Endodermal cell (in vitro differentiated cells): ENCODE results near the gene GRIN2A. TPM values are rescaled to one million over a fixed set of nuclear protein-coding genes. Genes with fewer than 3 reads are reported as not detected.

ENCODE experiments used
- DNase-seq: peaks from one replicate; pipeline ENCODE4 v3.0.0-alpha.2; 2017
- H3K27ac ChIP-seq: 2 replicates; pipeline ENCODE4 v1.5.1; 2013; ENCODE audit warnings: mild to moderate bottlenecking, low read depth, low read length, moderate library complexity
- H3K27me3 ChIP-seq: 2 replicates; pipeline ENCODE4 v1.6.1; 2013; ENCODE audit warnings: mild to moderate bottlenecking, low read length, moderate library complexity; ENCODE audit not compliant: insufficient read depth, control insufficient read depth, poor library complexity, severe bottlenecking
- H3K36me3 ChIP-seq: 2 replicates; pipeline ENCODE4 v1.7.0; 2013; ENCODE audit warnings: mild to moderate bottlenecking, low read length, moderate library complexity; ENCODE audit not compliant: control insufficient read depth, insufficient read depth
- H3K4me1 ChIP-seq: one replicate; pipeline ENCODE4 v1.7.0; 2013; ENCODE audit warnings: low read length; ENCODE audit not compliant: control insufficient read depth, insufficient read depth
- H3K4me3 ChIP-seq: 2 replicates; pipeline ENCODE4 v1.5.1; 2013; ENCODE audit warnings: mild to moderate bottlenecking, low read length, moderate library complexity
- H3K9ac ChIP-seq: 2 replicates; pipeline ENCODE4 v1.6.1; 2013; ENCODE audit warnings: mild to moderate bottlenecking, low read length, moderate library complexity; ENCODE audit not compliant: poor library complexity, severe bottlenecking; ENCODE audit errors: extremely low read depth
- H3K9me3 ChIP-seq: 2 replicates; pipeline ENCODE4 v1.6.1; 2013; ENCODE audit warnings: mild to moderate bottlenecking, low read length, moderate library complexity; ENCODE audit not compliant: control insufficient read depth
- H3K27ac Mint-ChIP-seq: 2 replicates; pipeline ENCODE4 v1.8.0; 2020; ENCODE audit warnings: mixed read lengths
- H3K27me3 Mint-ChIP-seq: 2 replicates; pipeline ENCODE4 v1.8.0; 2021; ENCODE audit warnings: mild to moderate bottlenecking, mixed read lengths; ENCODE audit not compliant: insufficient read depth
- H3K36me3 Mint-ChIP-seq: 2 replicates; pipeline ENCODE4 v1.8.0; 2020; ENCODE audit warnings: low read depth, mixed read lengths
- H3K4me1 Mint-ChIP-seq: 2 replicates; pipeline ENCODE4 v1.8.0; 2020; ENCODE audit warnings: mixed read lengths
- H3K4me3 Mint-ChIP-seq: 2 replicates; pipeline ENCODE4 v1.8.0; 2020; ENCODE audit warnings: mild to moderate bottlenecking, moderate library complexity, mixed read lengths
- H3K9me3 Mint-ChIP-seq: 2 replicates; pipeline ENCODE4 v1.8.0; 2020; ENCODE audit warnings: mild to moderate bottlenecking, mixed read lengths
- CTCF ChIP-seq: fragments of 200-600 bp; sonication (generic); conservative IDR thresholded peaks from 2 replicates; pipeline ENCODE4 v1.5.0; 2021; ENCODE audit warnings: antibody characterized with exemption, mild to moderate bottlenecking
- WGBS, 2 experiments: methylation state at CpG; one replicate each; pipeline versions ENCODE4 v1.1.5 to v1.1.7; 2013; ENCODE audit warnings: missing lambda C conversion rate in 2 of 2, mixed read lengths in 1 of 2; ENCODE audit not compliant: insufficient coverage in 1 of 2, insufficient read length in 1 of 2; 5-methylcytosine and 5-hydroxymethylcytosine counted together
- total RNA-seq, 2 donors: library from RNA; stranded (reverse); fragmentation: NEBNext Ultra II Directional in 1 of 2; extraction: Animal tissue kit (Norgen Biotek cat#: 25700) in 1 of 2; gene quantifications; 2 replicates in 1 of 2; 3 replicates in 1 of 2; pipeline ENCODE4 v1.2.1, GENCODE V29; 2021

GRIN2A gene
- total RNA-seq, 2 donors from 2014 or later = 1.2 TPM

DNA sequence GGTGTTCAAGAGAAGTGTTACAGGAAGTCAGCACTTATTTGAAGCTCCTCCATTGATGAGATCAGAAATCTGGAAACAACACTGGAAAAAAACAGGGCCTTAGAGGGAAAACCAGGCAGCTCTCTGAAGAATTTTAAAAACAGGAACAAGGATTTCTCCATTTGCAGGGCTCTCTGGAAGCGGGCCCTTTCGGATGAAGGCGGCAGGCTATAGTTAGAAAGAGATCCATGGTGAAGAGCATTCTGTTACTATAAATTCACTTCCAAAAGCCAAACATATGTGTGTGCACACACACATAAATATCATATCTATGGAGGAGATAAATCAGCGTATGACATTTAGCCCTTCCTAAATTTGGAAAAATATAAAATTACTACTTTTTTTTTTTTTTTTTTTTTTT lies 42.6 kb upstream of the GRIN2A start:
- TF ChIP-seq CTCF = no peak
- H3K9ac ChIP-seq = no peak overlapping the region
- no peaks in the 10 kb centered on the region for H3K36me3 Mint-ChIP-seq

DNA sequence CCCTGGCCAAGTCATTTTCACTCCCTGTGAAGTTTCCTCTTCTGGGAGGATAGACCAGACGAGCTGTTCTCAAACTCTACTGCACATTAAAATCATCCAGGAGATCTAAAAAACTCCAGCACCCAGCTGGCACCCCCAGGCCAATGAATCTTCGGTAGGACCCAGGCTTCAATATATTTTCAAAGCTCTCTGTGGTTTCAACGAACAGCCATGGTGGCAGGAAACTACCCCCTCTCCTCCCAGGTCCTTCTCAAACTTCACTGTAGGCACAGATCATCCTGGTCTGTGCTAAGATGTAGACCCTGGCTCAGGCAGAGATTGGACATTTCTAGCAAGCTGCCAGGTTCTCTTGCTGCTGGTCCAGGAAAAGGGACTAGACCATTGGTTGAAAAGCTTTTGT lies 38.7 kb upstream of the GRIN2A start:
- no peak for TF ChIP-seq CTCF
- H3K27ac Mint-ChIP-seq = no peak overlapping the region
- 86 to 89% methylated on average over 3 of the region's 3 CpGs for WGBS, 2 experiments
- no peak for DNase-seq
- no peaks in the 10 kb centered on the region for H3K36me3 Mint-ChIP-seq
- Histone ChIP-seq H3K9me3 (no peaks in the 10 kb centered on the region), H3K4me3 (no peak overlapping the region), H3K27ac (no peak overlapping the region), H3K9ac (no peak overlapping the region), H3K36me3 (no peaks in the 10 kb centered on the region), H3K27me3 (no peaks in the 10 kb centered on the region), H3K4me1 (peaks cover 5% of the 10 kb centered on the region)
- H3K4me3 Mint-ChIP-seq = no peak overlapping the region
- peaks cover 4% of the 10 kb centered on the region for H3K27me3 Mint-ChIP-seq
- no peaks in the 10 kb centered on the region for H3K9me3 Mint-ChIP-seq
- peaks cover 10% of the 10 kb centered on the region for H3K4me1 Mint-ChIP-seq

More for the DNA sequence above, 42.6 kb upstream of the GRIN2A start:
- no peaks in the 10 kb centered on the region for H3K9me3 ChIP-seq
- no peak for DNase-seq
- WGBS, 2 experiments = 100% methylated on average over 3 of the region's 4 CpGs; no CpG with 5 or more reads in 1 of the 2 experiments
- no peaks in the 10 kb centered on the region for H3K9me3 Mint-ChIP-seq
- no peaks in the 10 kb centered on the region for H3K36me3 ChIP-seq
- H3K4me1 ChIP-seq = no peaks in the 10 kb centered on the region
- H3K27ac Mint-ChIP-seq = no peak overlapping the region
- H3K4me3 Mint-ChIP-seq = no peak overlapping the region
- no peaks in the 10 kb centered on the region for H3K27me3 ChIP-seq
- no peaks in the 10 kb centered on the region for H3K27me3 Mint-ChIP-seq
- no peak overlapping the region for H3K27ac ChIP-seq
- no peaks in the 10 kb centered on the region for H3K4me1 Mint-ChIP-seq
- H3K4me3 ChIP-seq = no peak overlapping the region

DNA sequence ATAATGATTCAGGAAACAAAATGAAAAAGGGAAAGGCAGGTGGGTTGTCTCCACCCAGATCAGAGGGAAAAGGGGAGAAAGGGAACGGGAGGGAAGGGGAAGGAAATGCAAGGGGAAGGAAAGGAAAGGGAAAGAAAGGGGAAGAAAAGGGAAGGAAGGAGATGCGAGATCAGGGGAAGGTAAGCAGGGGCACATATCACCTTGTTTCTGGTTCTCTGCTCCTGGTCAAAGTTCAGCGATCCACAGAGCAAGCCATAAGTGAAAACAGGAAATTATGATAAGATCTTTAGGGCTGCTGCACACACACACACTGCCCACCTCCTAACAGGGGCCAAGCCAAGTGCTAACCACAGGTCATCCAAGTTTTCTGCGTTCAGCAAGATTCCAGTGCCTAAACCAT lies 37.5 kb upstream of the GRIN2A start:
- Mint-ChIP-seq H3K4me3 (no peak overlapping the region), H3K4me1 (peaks cover 10% of the 10 kb centered on the region), H3K27ac (no peak overlapping the region), H3K36me3 (no peaks in the 10 kb centered on the region), H3K9me3 (no peaks in the 10 kb centered on the region), H3K27me3 (peaks cover 4% of the 10 kb centered on the region)
- no peak for DNase-seq
- Histone ChIP-seq H3K4me1 (peaks cover 5% of the 10 kb centered on the region), H3K27ac (no peak overlapping the region), H3K36me3 (no peaks in the 10 kb centered on the region), H3K4me3 (no peak overlapping the region), H3K9me3 (no peaks in the 10 kb centered on the region), H3K9ac (no peak overlapping the region), H3K27me3 (no peaks in the 10 kb centered on the region)
- 88 to 94% methylated on average over 3 to 4 of the region's 4 CpGs for WGBS, 2 experiments
- no peak for TF ChIP-seq CTCF
